Raji (cell line): ENCODE data around the gene ST7.

Experiments used
- POLR2A ChIP-seq: IDR thresholded peaks from 2 replicates; pipeline ENCODE4 v1.6.1; 2011; ENCODE audit warnings: low read depth, low read length, control low read depth; ENCODE audit not compliant: insufficient read depth

Gene ST7

GRCh38 chr7:117012284-117012683, 59.0 kb downstream of the ST7 start:
- no peak for TF ChIP-seq POLR2A

- TF ChIP-seq POLR2A: no peak
Measured at GRCh38 chr7:117012696-117013095, 59.4 kb downstream of the ST7 start.

GRCh38 chr7:117014099-117014656, 60.9 kb downstream of the ST7 start:
- TF ChIP-seq POLR2A: no peak

GRCh38 chr7:117014673-117015133, 61.4 kb downstream of the ST7 start:
- TF ChIP-seq POLR2A: peak; percentile 53

- TF ChIP-seq POLR2A: no peak
Measured at GRCh38 chr7:117015258-117016184, 62.2 kb downstream of the ST7 start.

GRCh38 chr7:117017017-117017451, 63.7 kb downstream of the ST7 start:
- no peak for TF ChIP-seq POLR2A

GRCh38 chr7:117017702-117018266, 64.5 kb downstream of the ST7 start:
- TF ChIP-seq POLR2A: no peak

GRCh38 chr7:117018713-117019112, 65.4 kb downstream of the ST7 start:
- TF ChIP-seq POLR2A: no peak

GRCh38 chr7:117019287-117019686, 66.0 kb downstream of the ST7 start:
- TF ChIP-seq POLR2A: no peak

- no peak for TF ChIP-seq POLR2A
Measured at GRCh38 chr7:117019786-117020590, 66.7 kb downstream of the ST7 start.

GRCh38 chr7:117020591-117020973, 67.3 kb downstream of the ST7 start:
- TF ChIP-seq POLR2A: no peak

- TF ChIP-seq POLR2A: no peak
Measured at GRCh38 chr7:117021366-117021765, 68.1 kb downstream of the ST7 start.

GRCh38 chr7:117021986-117022385, 68.7 kb downstream of the ST7 start:
- no peak for TF ChIP-seq POLR2A

GRCh38 chr7:117023325-117023854, 70.1 kb downstream of the ST7 start:
- TF ChIP-seq POLR2A: no peak

- no peak for TF ChIP-seq POLR2A
Measured at GRCh38 chr7:117024811-117025210, 71.5 kb downstream of the ST7 start.

- no peak for TF ChIP-seq POLR2A
Measured at GRCh38 chr7:117025891-117026290, 72.6 kb downstream of the ST7 start.

- no peak for TF ChIP-seq POLR2A
Measured at GRCh38 chr7:117032810-117033209, 79.5 kb downstream of the ST7 start.
